GM23338 (cell line): ENCODE results near the gene SF1. TPM values are rescaled to one million over a fixed set of nuclear protein-coding genes. Genes with fewer than 3 reads are reported as not detected.
A peak's percentile ranks its signal among the peaks of the same experiment; 100 is the strongest.

ENCODE experiments used
- ATAC-seq: fragments of 200-7000 bp; cut with Tn5 transposase; 3 replicates; pipeline ENCODE4 v1.9.1; 2020
- DNase-seq: peaks from one replicate; pipeline ENCODE4 v3.0.0-alpha.2; 2015; ENCODE audit warnings: low spot score
- H2AFZ ChIP-seq: fragments of 200-600 bp; sonication (generic); 2 replicates; pipeline ENCODE4 v1.8.0; 2016; ENCODE audit warnings: antibody characterized with exemption, mild to moderate bottlenecking, moderate library complexity
- H3F3A ChIP-seq: fragments of 200-600 bp; sonication (generic); replicated peaks from 2 replicates; pipeline ENCODE4 v1.8.0; 2017; ENCODE audit warnings: antibody characterized with exemption, mixed run types, low read depth
- H3K27ac ChIP-seq: fragments of 200-600 bp; sonication (generic); 2 replicates; pipeline ENCODE4 v1.6.1; 2016; ENCODE audit warnings: low read depth
- H3K27me3 ChIP-seq: fragments of 200-600 bp; sonication (generic); 2 replicates; pipeline ENCODE4 v1.8.0; 2016; ENCODE audit warnings: mild to moderate bottlenecking, mixed run types, moderate library complexity; ENCODE audit not compliant: insufficient read depth
- H3K36me3 ChIP-seq: fragments of 200-600 bp; sonication (generic); 2 replicates; pipeline ENCODE4 v1.8.0; 2016; ENCODE audit warnings: mild to moderate bottlenecking; ENCODE audit not compliant: insufficient read depth
- H3K4me1 ChIP-seq: fragments of 200-600 bp; sonication (generic); 2 replicates; pipeline ENCODE4 v1.8.0; 2016; ENCODE audit warnings: mild to moderate bottlenecking, moderate library complexity; ENCODE audit not compliant: insufficient read depth
- H3K4me2 ChIP-seq: fragments of 200-600 bp; sonication (generic); 2 replicates; pipeline ENCODE4 v1.7.1; 2017; ENCODE audit warnings: mixed run types
- H3K4me3 ChIP-seq: fragments of 200-600 bp; sonication (generic); 2 replicates; pipeline ENCODE4 v1.6.1; 2016; ENCODE audit warnings: mixed run types
- H3K79me2 ChIP-seq: fragments of 200-600 bp; sonication (generic); replicated peaks from 2 replicates; pipeline ENCODE4 v1.8.0; 2017; ENCODE audit warnings: mild to moderate bottlenecking; ENCODE audit not compliant: insufficient read depth
- H3K9me2 ChIP-seq: fragments of 200-600 bp; sonication (generic); 2 replicates; pipeline ENCODE4 v1.8.0; 2017; ENCODE audit not compliant: insufficient read depth
- H4K20me1 ChIP-seq: fragments of 200-600 bp; sonication (generic); replicated peaks from 2 replicates; pipeline ENCODE4 v1.8.0; 2017; ENCODE audit warnings: mild to moderate bottlenecking; ENCODE audit not compliant: insufficient read depth
- H3K27ac Mint-ChIP-seq: 2 replicates; pipeline ENCODE4 v1.8.0; 2020; ENCODE audit warnings: inconsistent platforms, mild to moderate bottlenecking, moderate library complexity, mixed read lengths
- H3K27me3 Mint-ChIP-seq: 3 replicates; pipeline ENCODE4 v1.8.0; 2022; ENCODE audit warnings: low read depth, mild to moderate bottlenecking, moderate library complexity, mixed read lengths, inconsistent platforms; ENCODE audit not compliant: insufficient read depth, poor library complexity
- H3K36me3 Mint-ChIP-seq: 3 replicates; pipeline ENCODE4 v1.8.0; 2021; ENCODE audit warnings: low read depth, mild to moderate bottlenecking, inconsistent platforms, moderate library complexity, mixed read lengths
- H3K4me1 Mint-ChIP-seq: 3 replicates; pipeline ENCODE4 v1.8.0; 2020; ENCODE audit warnings: mild to moderate bottlenecking, inconsistent platforms, mixed read lengths
- H3K4me3 Mint-ChIP-seq: 3 replicates; pipeline ENCODE4 v1.8.0; 2021; ENCODE audit warnings: moderate library complexity, mild to moderate bottlenecking, inconsistent platforms, mixed read lengths
- H3K9me3 Mint-ChIP-seq: 3 replicates; pipeline ENCODE4 v1.8.0; 2020; ENCODE audit warnings: moderate library complexity, mild to moderate bottlenecking, inconsistent platforms, mixed read lengths
- CREB1 ChIP-seq: fragments of 250-450 bp; sonication (Bioruptor Pico); IDR thresholded peaks from 2 replicates; pipeline ENCODE4 v1.5.0; 2020; ENCODE audit warnings: low read depth, mild to moderate bottlenecking, moderate library complexity
- CTCF ChIP-seq, 2 experiments: fragments of 200-600 bp in 1 of 2; sonication (generic) in 1 of 2; conservative IDR thresholded peaks; 2 replicates each; pipeline versions ENCODE4 v1.5.1 to v1.6.1; 2016 to 2017; ENCODE audit warnings: antibody characterized with exemption in 2 of 2, low read depth in 2 of 2, mild to moderate bottlenecking in 2 of 2, moderate library complexity in 1 of 2
- ETS1 ChIP-seq: IDR thresholded peaks from 2 replicates; pipeline ENCODE4 v1.6.1; 2016; ENCODE audit warnings: antibody characterized with exemption
- EZH2 ChIP-seq: fragments of 200-600 bp; sonication (generic); IDR thresholded peaks from one replicate; pipeline ENCODE4 v1.8.0; 2017; ENCODE audit warnings: antibody characterized with exemption, mild to moderate bottlenecking, low read depth; ENCODE audit not compliant: unreplicated experiment
- EZH2phosphoT487 ChIP-seq: fragments of 200-600 bp; sonication (generic); IDR thresholded peaks from one replicate; pipeline ENCODE4 v1.8.1; 2018; ENCODE audit warnings: antibody characterized with exemption; ENCODE audit not compliant: unreplicated experiment
- JUNB ChIP-seq: IDR thresholded peaks from one replicate; pipeline ENCODE4 v1.6.1; 2016; ENCODE audit warnings: antibody characterized with exemption; ENCODE audit not compliant: unreplicated experiment
- POLR2AphosphoS5 ChIP-seq: IDR thresholded peaks from 2 replicates; pipeline ENCODE4 v1.6.1; 2016; ENCODE audit warnings: antibody characterized with exemption, low read depth
- REST ChIP-seq: IDR thresholded peaks from one replicate; pipeline ENCODE4 v1.6.1; 2018; ENCODE audit warnings: antibody characterized with exemption; ENCODE audit not compliant: unreplicated experiment
- STAT1 ChIP-seq: IDR thresholded peaks from one replicate; pipeline ENCODE4 v1.6.1; 2016; ENCODE audit warnings: antibody characterized with exemption; ENCODE audit not compliant: unreplicated experiment
- ZNF331 ChIP-seq: fragments of 250-450 bp; sonication (Bioruptor Pico); IDR thresholded peaks from 2 replicates; pipeline ENCODE4 v1.5.0; 2020; ENCODE audit warnings: low read depth, mild to moderate bottlenecking, moderate library complexity
- polyA plus RNA-seq: library from polyadenylated mRNA; unstranded; fragments of >200 nt; fragmentation: Nextera tagmentation; extraction: Ambion mirVana; gene quantifications from 2 replicates; pipeline ENCODE4 v1.2.1, GENCODE V29; 2016
- total RNA-seq: library from RNA; depleted of rRNA; stranded (reverse); fragments of >200 nt; shearing (Covaris generic); gene quantifications from 2 replicates; pipeline ENCODE4 v1.2.3, GENCODE V29; 2014

Gene SF1
- total and polyA plus RNA-seq, 2 experiments from 2014 or later: 76.9 to 252 TPM

GRCh38 chr11:64765851-64766665 is 12.3 kb downstream of the SF1 start:
- Mint-ChIP-seq H3K4me3 (no peak overlapping the region), H3K36me3 (peaks cover 82% of the 10 kb centered on the region), H3K9me3 (no peaks in the 10 kb centered on the region; the same call in 2 of the 3 replicates), H3K27ac (peak overlapping the region; percentile 16; the same call in 1 of the 2 replicates), H3K27me3 (peaks cover 35% of the 10 kb centered on the region), H3K4me1 (peaks cover 66% of the 10 kb centered on the region)
- ATAC-seq (peak; percentile 1; the same call in 2 of the 3 replicates), DNase-seq (peak; percentile 51)
- H3K9me2 ChIP-seq: no peaks in the 10 kb centered on the region
- peaks cover 81% of the 10 kb centered on the region for H3F3A ChIP-seq
- no peaks in the 10 kb centered on the region for H3K27me3 ChIP-seq
- H3K79me2 ChIP-seq: peaks cover 32% of the 10 kb centered on the region
- H3K4me3 ChIP-seq: no peak overlapping the region
- no peak for TF ChIP-seq EZH2phosphoT487
- TF ChIP-seq POLR2AphosphoS5: peak; percentile 11; the same call in 1 of the 2 replicates
- peaks cover 51% of the 10 kb centered on the region for H4K20me1 ChIP-seq
- no peak overlapping the region for H3K27ac ChIP-seq
- H3K4me2 ChIP-seq: no peak overlapping the region
- peaks cover 47% of the 10 kb centered on the region for H3K4me1 ChIP-seq
- no peak overlapping the region for H2AFZ ChIP-seq
- peaks cover 50% of the 10 kb centered on the region for H3K36me3 ChIP-seq

- H3K4me1 ChIP-seq: peaks cover 54% of the 10 kb centered on the region
- TF ChIP-seq CTCF (conservative IDR thresholded peaks at IDR 0.05; ENCODE audit: low read depth in 2 of 2) (peak; percentile 68 to 71), EZH2phosphoT487 (no peak), POLR2AphosphoS5 (peak; percentile 49; the same call in 1 of the 2 replicates)
- H3K4me1 Mint-ChIP-seq: peaks cover 73% of the 10 kb centered on the region
- DNase-seq (peak; percentile 80), ATAC-seq (peak; percentile 3)
- peak overlapping the region; percentile 80; the same call in 1 of the 2 replicates for H3K27ac Mint-ChIP-seq
- no peaks in the 10 kb centered on the region for H3K9me2 ChIP-seq
- H3K27ac ChIP-seq: peak overlapping the region; percentile 96; the same call in 1 of the 2 replicates
- H3K4me3 Mint-ChIP-seq: no peak overlapping the region; the same call in 2 of the 3 replicates
- H3K36me3 Mint-ChIP-seq: peaks cover 78% of the 10 kb centered on the region
- no peak overlapping the region for H3K4me3 ChIP-seq
- H3K9me3 Mint-ChIP-seq: no peaks in the 10 kb centered on the region; the same call in 1 of the 3 replicates
- H3K27me3 ChIP-seq: no peaks in the 10 kb centered on the region
- H3K79me2 ChIP-seq: peaks cover 25% of the 10 kb centered on the region
- H4K20me1 ChIP-seq: peaks cover 44% of the 10 kb centered on the region
- H3K27me3 Mint-ChIP-seq: peaks cover 38% of the 10 kb centered on the region
- H3K4me2 ChIP-seq: no peak overlapping the region
- H3F3A ChIP-seq: peaks cover 81% of the 10 kb centered on the region
- no peak overlapping the region for H2AFZ ChIP-seq
- H3K36me3 ChIP-seq: peaks cover 43% of the 10 kb centered on the region
Observed at GRCh38 chr11:64765291-64765850, 13.0 kb downstream of the SF1 start.

- Mint-ChIP-seq H3K4me1 (peaks cover 79% of the 10 kb centered on the region), H3K9me3 (no peaks in the 10 kb centered on the region; the same call in 1 of the 3 replicates), H3K27ac (peak overlapping the region; percentile 93), H3K4me3 (peak overlapping the region; percentile 25; the same call in 2 of the 3 replicates), H3K27me3 (peaks cover 42% of the 10 kb centered on the region), H3K36me3 (peaks cover 72% of the 10 kb centered on the region)
- no peak overlapping the region for H3K4me3 ChIP-seq
- H3F3A ChIP-seq: peaks cover 78% of the 10 kb centered on the region
- peaks cover 40% of the 10 kb centered on the region for H4K20me1 ChIP-seq
- H3K27ac ChIP-seq: peak overlapping the region; percentile 96
- H3K4me2 ChIP-seq: peak overlapping the region; percentile 76
- peaks cover 37% of the 10 kb centered on the region for H3K36me3 ChIP-seq
- no peak overlapping the region for H2AFZ ChIP-seq
- ATAC-seq: no peak
- DNase-seq: no peak
- H3K9me2 ChIP-seq: no peaks in the 10 kb centered on the region
- no peaks in the 10 kb centered on the region for H3K27me3 ChIP-seq
- H3K79me2 ChIP-seq: peaks cover 19% of the 10 kb centered on the region
- H3K4me1 ChIP-seq: peaks cover 60% of the 10 kb centered on the region
- TF ChIP-seq POLR2AphosphoS5: no peak
- no peak for TF ChIP-seq STAT1
- TF ChIP-seq EZH2phosphoT487: no peak
- TF ChIP-seq EZH2: no peak
- no peak for TF ChIP-seq CREB1
- TF ChIP-seq REST: no peak
- TF ChIP-seq ZNF331 (CRISPR knock-in tag): no peak
- TF ChIP-seq ETS1: no peak
- TF ChIP-seq JUNB: no peak
Observed at GRCh38 chr11:64764753-64765152, 13.6 kb downstream of the SF1 start.
